ENCODE data around the gene EPSTI1.

- no peak for TF ChIP-seq CTCF (IDR thresholded peaks at IDR 0.05)
- no peak for TF ChIP-seq POLR2A (IDR thresholded peaks at IDR 0.05)
These were observed 23.1 kb downstream of the EPSTI1 start for GRCh38 chr13:42968906-42969305.

Data from esophagus squamous epithelium (tissue), 4 donors.